Stromal cell of bone marrow (primary cell): ENCODE data around the gene IRAK2.

ENCODE experiments used
- DNase-seq: peaks from one replicate; pipeline ENCODE4 v3.0.0-alpha.2; 2012; ENCODE audit warnings: low read depth

IRAK2 gene

GRCh38 chr3:10224794-10225665 is 60.3 kb downstream of the IRAK2 start:
- peak; percentile 47 for DNase-seq

- no peak for DNase-seq
Observed at GRCh38 chr3:10226293-10226692, 61.6 kb downstream of the IRAK2 start.

- no peak for DNase-seq
Observed at GRCh38 chr3:10228248-10228950, 63.7 kb downstream of the IRAK2 start.

GRCh38 chr3:10229576-10229975 is 64.9 kb downstream of the IRAK2 start:
- no peak for DNase-seq

- DNase-seq, result no peak
Observed at GRCh38 chr3:10232137-10232536, 67.4 kb downstream of the IRAK2 start.

- DNase-seq, result no peak
Observed at GRCh38 chr3:10233988-10234387, 69.3 kb downstream of the IRAK2 start.

GRCh38 chr3:10234526-10235230 is 70.0 kb downstream of the IRAK2 start:
- no peak for DNase-seq

GRCh38 chr3:10235551-10235950 is 70.8 kb downstream of the IRAK2 start:
- no peak for DNase-seq

GRCh38 chr3:10238345-10239183 is 73.8 kb downstream of the IRAK2 start:
- DNase-seq, result no peak

GRCh38 chr3:10240799-10241198 is 76.1 kb downstream of the IRAK2 start:
- DNase-seq, result no peak

GRCh38 chr3:10242182-10243065 is 77.7 kb downstream of the IRAK2 start:
- no peak for DNase-seq

GRCh38 chr3:10244009-10244408 is 79.3 kb downstream of the IRAK2 start:
- no peak for DNase-seq

GRCh38 chr3:10245081-10245712 is 80.5 kb downstream of the IRAK2 start:
- DNase-seq, result no peak

GRCh38 chr3:10247679-10248183 is 83.0 kb downstream of the IRAK2 start:
- no peak for DNase-seq

- peak; percentile 93 for DNase-seq
Observed at GRCh38 chr3:10248184-10248983, 83.7 kb downstream of the IRAK2 start, which contains the start of gene TATDN2. TSS of gene TATDN2 (plus strand) at chr3:10248459. CDS start at chr3:10249201, 742 bp downstream.

- no peak for DNase-seq
Observed at GRCh38 chr3:10248984-10249748, 84.4 kb downstream of the IRAK2 start.

GRCh38 chr3:10249833-10250232 is 85.1 kb downstream of the IRAK2 start:
- no peak for DNase-seq

GRCh38 chr3:10251006-10251405 is 86.3 kb downstream of the IRAK2 start:
- no peak for DNase-seq
